Muscle layer of colon (tissue), 2 donors: ENCODE measurements around the gene RAB10.

Source experiments
- H3K27ac ChIP-seq: one replicate; pipeline ENCODE4 v1.7.0; 2013; ENCODE audit warnings: low read depth, mild to moderate bottlenecking, low read length, moderate library complexity
- H3K27me3 ChIP-seq, 2 donors: one replicate each; pipeline ENCODE4 v1.7.0; 2013; ENCODE audit warnings: low read length in 2 of 2, mild to moderate bottlenecking in 2 of 2; ENCODE audit not compliant: insufficient read depth in 2 of 2, control insufficient read depth in 1 of 2
- H3K36me3 ChIP-seq: one replicate; pipeline ENCODE4 v1.7.0; 2013; ENCODE audit warnings: mild to moderate bottlenecking, low read length; ENCODE audit not compliant: insufficient read depth
- H3K4me1 ChIP-seq: one replicate; pipeline ENCODE4 v1.7.0; 2013; ENCODE audit warnings: mild to moderate bottlenecking, low read length; ENCODE audit not compliant: insufficient read depth
- H3K4me3 ChIP-seq, 2 donors: one replicate each; pipeline ENCODE4 v1.7.0; 2013; ENCODE audit warnings: low read length in 2 of 2, low read depth in 1 of 2, mild to moderate bottlenecking in 1 of 2, moderate library complexity in 1 of 2
- H3K9ac ChIP-seq: one replicate; pipeline ENCODE4 v1.7.0; 2013; ENCODE audit warnings: low read length
- H3K9me3 ChIP-seq: one replicate; pipeline ENCODE4 v1.7.0; 2013; ENCODE audit warnings: mild to moderate bottlenecking, low read length
- donor health status: abdominal sarcoma.
- donor health status: Adenocarcinoma of cecum.

Gene RAB10

DNA sequence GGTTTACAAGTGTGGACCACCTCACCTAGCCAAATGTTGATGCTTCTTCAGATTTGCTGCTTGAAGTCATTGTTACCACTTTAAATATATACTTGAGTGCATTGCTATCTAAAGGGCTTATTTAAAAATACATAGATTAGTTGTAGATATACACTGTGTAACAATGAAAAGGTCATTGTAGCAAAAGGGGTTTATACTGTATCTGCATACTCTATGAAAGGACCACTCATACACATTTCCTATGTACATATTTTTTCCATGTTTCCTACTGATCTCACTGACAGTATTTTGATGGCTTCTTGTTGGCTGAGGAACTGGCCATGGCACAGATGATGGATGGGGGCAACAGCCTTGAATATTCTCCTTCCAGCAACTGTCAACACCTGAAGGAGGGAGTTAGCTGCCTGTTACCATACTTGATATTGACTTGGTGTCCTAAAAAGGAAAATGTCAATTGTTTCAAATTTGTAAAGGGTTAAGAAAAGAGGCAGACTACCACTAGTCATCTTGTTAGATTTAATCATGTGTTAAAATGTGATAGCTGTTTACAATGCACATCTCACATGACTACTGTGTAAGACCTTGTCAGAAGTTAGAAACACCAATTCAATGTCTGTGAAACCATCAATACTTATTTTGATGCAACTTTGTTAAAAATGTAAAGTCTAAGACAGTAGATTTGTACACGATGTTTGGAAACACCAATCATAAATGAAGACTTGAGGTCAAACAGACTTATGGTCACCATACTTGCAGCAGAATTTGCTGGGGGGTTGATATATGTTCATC is 33.5 kb downstream of the RAB10 start:
- Histone ChIP-seq H3K9me3 (no peaks in the 10 kb centered on the region), H3K36me3 (no peaks in the 10 kb centered on the region), H3K27me3 (no peaks in the 10 kb centered on the region), H3K9ac (no peak overlapping the region), H3K27ac (no peak overlapping the region), H3K4me1 (peaks cover 10% of the 10 kb centered on the region), H3K4me3 (no peak overlapping the region)

DNA sequence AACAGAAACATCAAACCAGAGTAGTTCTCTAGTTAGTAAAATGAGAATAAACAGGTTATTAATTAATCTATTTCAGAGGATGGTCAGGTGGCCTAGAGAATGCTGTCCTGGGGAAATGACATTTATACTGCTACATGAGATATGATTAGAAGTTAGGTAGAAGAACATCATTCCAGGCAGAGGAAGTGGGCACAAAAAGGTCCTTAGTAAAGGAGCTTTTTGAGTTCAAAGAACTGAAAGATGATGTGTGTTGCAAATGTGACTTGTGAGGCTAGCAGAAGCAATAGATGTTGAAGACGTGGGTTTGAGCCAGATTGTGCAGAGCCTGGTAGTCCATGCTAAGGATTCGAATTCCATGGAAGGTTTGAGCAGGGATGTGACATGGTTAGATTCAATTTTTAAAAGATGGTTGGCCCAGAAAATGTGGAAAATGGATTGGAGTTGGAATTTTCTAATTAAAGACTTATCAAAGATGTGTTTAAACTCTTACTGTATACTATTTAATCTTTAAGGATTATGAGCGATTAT is 34.2 kb downstream of the RAB10 start:
- H3K4me3 ChIP-seq: no peak overlapping the region
- H3K9me3 ChIP-seq: no peaks in the 10 kb centered on the region
- no peaks in the 10 kb centered on the region for H3K36me3 ChIP-seq
- H3K4me1 ChIP-seq: peaks cover 10% of the 10 kb centered on the region
- no peak overlapping the region for H3K27ac ChIP-seq
- H3K27me3 ChIP-seq: no peaks in the 10 kb centered on the region
- H3K9ac ChIP-seq: no peak overlapping the region

DNA sequence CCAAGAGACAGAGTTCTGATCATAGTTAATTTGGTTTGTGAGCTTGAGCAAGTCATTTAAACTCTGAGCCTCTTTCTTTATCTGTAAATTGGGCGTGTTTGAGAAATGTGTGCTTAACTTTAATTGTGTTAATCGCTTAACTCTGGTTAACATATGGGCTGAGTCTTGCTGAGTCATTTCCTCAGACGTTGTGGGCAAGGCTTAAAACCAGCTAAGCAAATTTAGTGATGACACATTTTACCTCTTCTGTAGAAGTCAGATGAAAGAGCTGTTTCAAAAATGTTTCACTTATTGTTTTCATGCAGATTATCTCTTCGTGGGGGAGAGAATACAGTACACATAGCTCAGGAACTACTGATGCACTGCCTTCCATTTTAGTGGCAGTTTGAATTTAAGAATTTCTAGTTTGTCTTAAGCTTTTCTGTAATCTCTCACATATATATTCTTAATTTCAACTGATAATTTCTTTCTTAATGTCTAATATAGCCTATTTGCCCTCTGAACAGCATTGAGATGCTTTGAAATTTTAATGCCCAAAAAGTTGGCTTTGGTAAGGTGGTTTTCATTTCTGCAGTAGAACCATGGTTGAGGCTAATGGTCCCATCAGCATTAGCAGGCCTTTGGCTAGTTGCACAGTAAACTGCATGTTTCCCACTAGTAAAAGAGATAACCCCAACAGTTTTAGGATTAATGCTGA is 34.9 kb downstream of the RAB10 start:
- H3K27me3 ChIP-seq: no peaks in the 10 kb centered on the region
- no peak overlapping the region for H3K27ac ChIP-seq
- H3K4me3 ChIP-seq: no peak overlapping the region
- peaks cover 10% of the 10 kb centered on the region for H3K4me1 ChIP-seq
- no peaks in the 10 kb centered on the region for H3K9me3 ChIP-seq
- no peaks in the 10 kb centered on the region for H3K36me3 ChIP-seq
- H3K9ac ChIP-seq: no peak overlapping the region

DNA sequence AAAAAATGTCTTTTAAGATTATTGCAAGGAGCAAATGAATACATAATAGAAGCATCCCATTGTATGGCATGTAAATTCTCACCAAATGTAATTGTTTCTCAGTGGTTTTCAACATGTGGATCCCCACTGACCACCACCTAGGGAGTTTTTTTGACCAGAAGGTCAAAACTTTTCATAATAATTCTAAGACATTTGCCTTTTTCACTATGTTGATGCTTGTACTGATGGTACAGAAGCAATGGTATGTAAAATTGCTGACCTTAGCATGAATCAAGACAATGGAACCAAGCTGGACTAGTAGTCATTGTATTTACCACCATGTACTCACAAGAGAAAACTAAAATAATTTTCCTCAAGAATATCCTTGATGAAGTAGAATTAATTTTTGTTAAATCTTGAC is 36.8 kb downstream of the RAB10 start:
- no peak overlapping the region for H3K27ac ChIP-seq
- H3K9ac ChIP-seq: no peak overlapping the region
- H3K4me1 ChIP-seq: peaks cover 15% of the 10 kb centered on the region
- H3K4me3 ChIP-seq: no peak overlapping the region
- no peaks in the 10 kb centered on the region for H3K9me3 ChIP-seq
- H3K36me3 ChIP-seq: no peaks in the 10 kb centered on the region
- no peaks in the 10 kb centered on the region for H3K27me3 ChIP-seq

DNA sequence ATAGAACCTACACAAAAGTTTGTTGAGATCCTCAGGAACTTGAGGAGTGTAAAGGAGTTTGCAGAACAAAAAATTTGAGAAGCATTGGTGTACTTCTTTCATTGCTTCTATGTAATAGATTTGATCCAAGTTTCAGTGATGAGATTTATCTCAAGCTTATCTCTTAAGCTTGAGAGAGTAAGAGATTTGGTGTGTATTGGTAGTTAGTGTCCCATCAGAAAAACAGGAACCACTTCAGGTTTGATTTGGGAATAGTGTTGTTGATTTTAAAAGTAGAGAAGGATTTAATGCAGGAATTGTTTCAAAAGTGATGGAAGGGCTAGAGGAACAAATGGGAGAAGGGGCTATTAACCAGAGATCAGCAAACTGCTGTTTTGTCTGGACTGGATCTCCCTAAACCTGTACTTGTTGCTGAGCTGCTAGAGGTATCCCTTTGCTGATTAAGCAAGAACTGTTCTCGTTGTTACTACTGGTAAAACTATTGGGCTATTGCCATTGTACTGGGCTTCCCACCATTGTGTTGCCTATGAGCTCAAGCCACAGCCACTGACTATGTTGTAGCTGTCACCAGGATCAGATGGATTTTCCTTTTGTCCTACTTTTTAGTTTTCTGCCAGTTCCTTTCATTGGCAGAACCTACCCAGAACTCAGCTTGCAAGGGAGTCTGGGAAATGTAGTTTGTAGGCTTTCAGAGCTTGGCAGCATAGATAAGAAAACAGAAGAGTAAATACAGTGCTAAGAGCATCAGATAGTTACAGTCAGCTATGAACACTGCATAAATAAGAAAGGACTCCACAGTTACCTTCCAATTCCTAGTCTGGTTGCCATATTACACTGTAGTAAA is 39.3 kb downstream of the RAB10 start:
- Histone ChIP-seq H3K4me3 (no peak overlapping the region), H3K27ac (no peak overlapping the region), H3K27me3 (no peaks in the 10 kb centered on the region), H3K4me1 (peaks cover 16% of the 10 kb centered on the region), H3K9me3 (no peaks in the 10 kb centered on the region), H3K36me3 (no peaks in the 10 kb centered on the region), H3K9ac (no peak overlapping the region)

DNA sequence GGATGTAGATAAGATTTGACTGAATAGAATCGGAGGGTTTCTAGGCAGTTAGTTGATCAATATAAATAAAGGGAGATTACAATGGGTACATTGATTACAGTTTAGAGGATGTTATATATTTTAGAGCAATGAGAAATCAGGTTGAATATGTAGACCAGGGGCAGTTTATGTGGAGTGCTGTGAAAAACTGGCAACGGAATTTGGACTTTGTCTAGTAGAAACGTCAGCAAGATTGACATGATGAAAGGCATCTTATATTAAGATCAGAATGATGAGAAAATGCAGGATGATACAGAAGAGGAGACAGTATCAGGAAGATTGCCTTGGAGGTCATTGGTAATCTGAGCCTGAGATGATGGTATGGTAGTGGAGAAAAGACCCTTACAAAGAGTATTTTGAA is 39.9 kb downstream of the RAB10 start:
- Histone ChIP-seq H3K9me3 (no peaks in the 10 kb centered on the region), H3K4me3 (no peak overlapping the region), H3K4me1 (peaks cover 15% of the 10 kb centered on the region), H3K27ac (no peak overlapping the region), H3K9ac (no peak overlapping the region), H3K27me3 (no peaks in the 10 kb centered on the region), H3K36me3 (no peaks in the 10 kb centered on the region)

DNA sequence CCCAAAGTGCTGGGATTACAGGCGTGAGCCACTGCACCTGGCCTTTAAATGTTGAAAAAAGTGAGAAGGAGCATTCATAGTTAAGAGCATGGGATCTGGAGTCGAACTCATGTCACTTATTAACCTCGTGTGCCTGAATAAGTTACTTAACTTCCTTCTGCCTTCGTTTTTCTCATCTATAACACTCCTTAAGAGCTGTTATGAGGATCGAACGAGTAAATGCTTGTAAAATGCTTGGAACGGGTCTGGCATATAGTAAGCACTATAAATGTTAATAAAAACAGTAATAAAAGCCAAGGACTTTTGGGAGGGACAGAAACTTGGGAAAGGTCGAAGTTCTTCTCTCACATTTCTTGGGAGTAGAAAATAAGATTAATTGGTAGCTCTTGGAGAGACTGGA is 40.8 kb downstream of the RAB10 start:
- H3K27ac ChIP-seq: no peak overlapping the region
- no peak overlapping the region for H3K9ac ChIP-seq
- peaks cover 15% of the 10 kb centered on the region for H3K4me1 ChIP-seq

DNA sequence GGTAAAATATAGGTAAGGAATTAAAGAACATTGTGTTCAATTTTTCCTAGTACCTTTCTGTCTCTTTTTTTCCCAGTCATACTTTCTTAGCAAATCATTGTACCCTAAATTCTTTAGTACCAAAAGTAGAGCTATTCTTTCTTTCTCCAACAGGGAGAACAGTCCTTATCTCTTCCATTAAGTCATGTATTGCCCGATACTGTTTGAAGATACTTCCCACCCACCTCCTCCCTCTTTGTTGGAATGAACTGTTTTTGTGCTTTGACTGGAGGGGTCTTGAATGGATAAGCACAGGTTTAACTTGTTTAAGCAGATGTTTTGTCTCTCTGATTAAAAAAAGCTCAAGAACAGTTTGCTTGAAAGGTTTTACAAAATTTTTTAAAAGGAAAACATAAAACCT is 41.3 kb downstream of the RAB10 start:
- H3K4me3 ChIP-seq: no peak overlapping the region
- H3K4me1 ChIP-seq: peaks cover 15% of the 10 kb centered on the region
- no peak overlapping the region for H3K27ac ChIP-seq
- H3K9ac ChIP-seq: no peak overlapping the region
- H3K36me3 ChIP-seq: no peaks in the 10 kb centered on the region
- H3K9me3 ChIP-seq: no peaks in the 10 kb centered on the region
- no peaks in the 10 kb centered on the region for H3K27me3 ChIP-seq

More for the DNA sequence above, 40.8 kb downstream of the RAB10 start:
- Histone ChIP-seq H3K27me3 (no peaks in the 10 kb centered on the region), H3K36me3 (no peaks in the 10 kb centered on the region), H3K4me3 (no peak overlapping the region), H3K9me3 (no peaks in the 10 kb centered on the region)

DNA sequence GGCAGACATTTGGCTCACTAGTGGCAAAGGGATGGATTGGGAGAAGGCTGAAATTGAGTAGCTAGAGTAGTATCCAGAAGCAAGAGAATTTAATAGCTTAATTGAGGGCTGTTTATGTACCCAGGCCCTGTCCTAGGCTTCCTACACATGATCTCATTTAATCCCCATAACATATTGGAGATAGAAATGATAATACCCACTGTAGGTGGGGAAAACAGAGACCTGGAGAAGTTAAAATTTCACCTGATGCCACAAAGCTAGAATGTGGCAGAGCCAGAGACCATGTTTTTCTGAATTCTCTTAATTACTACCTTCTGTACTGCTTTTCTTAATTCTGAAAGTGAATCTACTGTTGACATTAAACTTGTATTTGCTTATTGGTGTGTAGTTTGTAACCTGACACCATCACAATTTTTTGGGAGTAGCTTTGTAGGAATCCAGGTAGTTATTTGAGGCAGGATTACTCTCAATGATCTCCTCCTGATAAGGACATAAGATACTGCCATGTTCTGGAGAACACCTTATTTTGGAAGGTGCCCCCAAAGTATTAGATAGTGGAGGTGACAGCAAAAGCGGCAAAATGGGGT is 42.2 kb downstream of the RAB10 start:
- H3K27me3 ChIP-seq: no peaks in the 10 kb centered on the region
- no peak overlapping the region for H3K27ac ChIP-seq
- H3K9ac ChIP-seq: no peak overlapping the region
- peaks cover 15% of the 10 kb centered on the region for H3K4me1 ChIP-seq
- no peaks in the 10 kb centered on the region for H3K36me3 ChIP-seq
- H3K9me3 ChIP-seq: no peaks in the 10 kb centered on the region
- H3K4me3 ChIP-seq: no peak overlapping the region

DNA sequence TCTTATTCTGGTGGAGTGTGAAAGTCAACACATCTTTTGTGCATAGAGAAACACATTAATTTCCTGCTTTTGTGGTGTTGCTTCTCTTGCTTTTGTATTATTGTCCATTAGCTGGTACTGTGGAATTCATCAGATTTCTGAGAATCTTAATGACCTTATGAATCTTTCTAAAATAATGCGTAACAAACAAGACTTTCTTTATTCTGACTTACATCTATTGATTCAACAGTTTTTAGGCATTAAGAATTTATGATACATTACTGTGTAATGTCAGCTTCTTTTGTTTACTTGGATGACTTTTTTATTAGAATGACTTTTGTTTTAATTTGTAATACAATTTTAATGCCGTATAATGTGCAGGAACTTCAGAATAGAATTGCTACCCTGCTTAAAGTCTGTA is 43.4 kb downstream of the RAB10 start:
- Histone ChIP-seq H3K27ac (no peak overlapping the region), H3K4me1 (peaks cover 15% of the 10 kb centered on the region), H3K4me3 (no peak overlapping the region), H3K36me3 (no peaks in the 10 kb centered on the region), H3K9me3 (no peaks in the 10 kb centered on the region), H3K9ac (no peak overlapping the region), H3K27me3 (no peaks in the 10 kb centered on the region)

DNA sequence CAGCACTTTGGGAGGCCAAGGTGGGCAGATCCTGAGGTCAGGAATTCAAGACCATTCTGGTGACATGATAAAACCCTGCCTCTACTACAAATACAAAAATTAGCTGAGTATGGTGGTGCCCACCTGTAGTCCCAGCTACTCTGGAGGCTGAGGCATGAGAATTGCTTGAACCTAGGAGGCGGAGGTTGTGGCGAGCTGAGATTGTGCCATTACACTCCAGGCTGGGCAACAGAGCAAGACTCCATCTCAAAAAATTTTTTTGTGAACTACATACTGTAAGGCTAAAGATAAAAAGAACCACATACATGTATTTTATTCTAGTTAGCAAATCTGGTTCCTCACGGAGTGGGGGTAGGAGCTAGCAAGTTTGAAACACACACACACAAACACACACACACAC is 45.1 kb downstream of the RAB10 start:
- Histone ChIP-seq H3K4me3 (no peak overlapping the region), H3K9me3 (no peaks in the 10 kb centered on the region), H3K27me3 (no peaks in the 10 kb centered on the region), H3K4me1 (peaks cover 15% of the 10 kb centered on the region), H3K36me3 (no peaks in the 10 kb centered on the region), H3K9ac (no peak overlapping the region), H3K27ac (no peak overlapping the region)
